ENCODE measurements around the gene ST6GALNAC6.

Gene ST6GALNAC6

DNA sequence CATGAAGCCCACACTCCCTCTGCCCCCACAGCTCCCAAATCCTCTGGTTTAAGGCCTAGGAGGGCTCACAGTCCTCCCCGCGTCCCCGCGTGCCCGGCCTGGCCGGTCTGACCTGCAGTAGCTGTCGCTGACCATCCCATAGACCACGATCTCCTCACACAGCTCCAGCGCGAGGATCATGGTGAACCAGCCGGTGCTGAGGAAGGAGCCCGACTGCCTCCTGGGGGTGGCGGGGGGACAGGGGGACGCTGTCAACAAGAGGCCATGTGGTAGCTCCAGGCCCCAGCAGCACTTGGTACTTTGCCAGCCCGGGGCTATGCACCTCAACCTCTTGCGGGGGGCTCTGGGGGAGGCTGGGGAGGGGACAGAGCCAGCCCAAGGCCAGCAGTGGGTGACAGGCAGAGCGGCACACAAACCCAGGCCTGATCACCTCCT, 10.5 kb upstream of the ST6GALNAC6 start:
- no peak for DNase-seq (ENCODE audit: low read depth)
- TF ChIP-seq CTCF (IDR thresholded peaks at IDR 0.05; ENCODE audit: low read length, missing control alignments): no peak
- H3K4me3 ChIP-seq (replicated peaks; ENCODE audit: low read depth, low read length): no peak overlapping the region

DNA sequence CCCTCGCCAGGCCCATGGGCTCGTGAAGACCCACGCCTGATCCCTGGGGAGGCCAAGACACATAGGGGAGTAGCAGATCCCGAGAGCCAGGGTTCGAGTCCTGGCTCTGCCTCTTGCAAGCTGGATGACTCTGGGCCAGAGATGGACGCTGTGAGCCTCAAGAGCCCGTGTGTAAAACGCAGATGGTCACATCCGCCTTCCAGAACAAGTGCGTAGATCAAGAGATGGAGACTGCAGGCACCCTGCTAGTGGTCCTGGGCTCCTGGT, 9.2 kb upstream of the ST6GALNAC6 start:
- no peak for DNase-seq (ENCODE audit: low read depth)
- no peak overlapping the region for H3K4me3 ChIP-seq (replicated peaks; ENCODE audit: low read depth, low read length)
- no peak for TF ChIP-seq CTCF (IDR thresholded peaks at IDR 0.05; ENCODE audit: low read length, missing control alignments)

- TF ChIP-seq CTCF (IDR thresholded peaks at IDR 0.05; ENCODE audit: low read length, missing control alignments): no peak
- DNase-seq (ENCODE audit: low read depth): no peak
- H3K4me3 ChIP-seq (replicated peaks; ENCODE audit: low read depth, low read length): no peak overlapping the region
Observed at GRCh38 chr9:127907867-127908659, 8.7 kb upstream of the ST6GALNAC6 start.

DNA sequence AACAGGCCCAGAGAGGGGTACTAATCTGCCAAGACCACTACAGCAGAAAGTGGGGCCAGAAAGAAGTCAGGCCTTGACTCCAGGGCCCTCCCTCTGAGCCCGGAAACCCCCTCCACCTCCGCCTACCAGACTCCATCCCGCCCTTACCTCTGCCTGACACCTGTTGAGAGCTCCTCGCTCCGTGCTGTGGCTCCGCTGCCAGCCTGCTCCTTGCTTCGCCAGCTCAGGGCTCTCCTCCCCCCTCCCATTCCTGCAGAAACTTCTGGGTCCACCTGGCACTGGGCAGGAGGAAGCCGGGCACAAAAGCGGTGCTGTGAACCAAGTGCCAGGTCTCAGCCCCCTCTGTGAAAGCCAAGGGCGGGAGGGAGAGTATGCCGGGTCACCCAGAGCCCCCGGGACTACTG, 6.4 kb upstream of the ST6GALNAC6 start:
- no peak for DNase-seq (ENCODE audit: low read depth)
- H3K4me3 ChIP-seq (replicated peaks; ENCODE audit: low read depth, low read length): no peak overlapping the region
- TF ChIP-seq CTCF (IDR thresholded peaks at IDR 0.05; ENCODE audit: low read length, missing control alignments): no peak

DNA sequence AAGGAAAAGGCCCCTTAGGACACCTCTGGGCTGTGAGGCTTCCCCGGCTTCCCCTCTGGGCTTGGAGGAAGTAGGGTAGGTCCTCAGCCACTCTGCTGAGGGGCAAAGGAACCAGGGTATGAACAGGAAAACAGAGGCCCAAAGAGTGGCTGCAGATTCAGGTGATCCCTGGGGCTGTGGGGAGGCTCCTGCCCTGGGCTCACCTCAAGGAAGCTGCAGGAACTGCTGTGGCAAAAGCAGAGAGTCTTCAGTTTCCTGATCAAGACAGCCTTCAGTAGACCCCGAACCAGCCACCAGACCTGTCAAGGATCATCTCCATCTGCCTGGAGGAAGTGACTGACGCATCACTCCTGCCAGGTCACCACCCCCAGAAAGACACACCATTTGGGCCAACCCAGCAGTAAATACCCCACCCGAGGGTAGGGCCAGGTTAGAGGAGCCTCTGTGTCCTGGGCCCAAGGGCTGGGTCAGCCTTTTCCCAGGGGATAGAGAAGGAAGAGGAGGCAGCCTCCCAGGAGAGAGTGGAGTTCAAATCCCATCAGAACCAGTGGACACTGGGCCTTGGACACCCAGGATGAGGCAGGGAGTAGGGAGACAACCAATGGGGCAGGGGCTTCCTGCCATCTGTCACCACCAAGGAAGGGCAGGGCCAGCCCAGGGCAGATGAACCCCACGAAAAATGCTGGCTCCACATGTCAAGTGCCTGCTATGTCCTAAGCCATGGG, 5.8 kb upstream of the ST6GALNAC6 start:
- no peak for TF ChIP-seq CTCF (IDR thresholded peaks at IDR 0.05; ENCODE audit: low read length, missing control alignments)
- DNase-seq (ENCODE audit: low read depth): no peak
- H3K4me3 ChIP-seq (replicated peaks; ENCODE audit: low read depth, low read length): no peak overlapping the region

DNA sequence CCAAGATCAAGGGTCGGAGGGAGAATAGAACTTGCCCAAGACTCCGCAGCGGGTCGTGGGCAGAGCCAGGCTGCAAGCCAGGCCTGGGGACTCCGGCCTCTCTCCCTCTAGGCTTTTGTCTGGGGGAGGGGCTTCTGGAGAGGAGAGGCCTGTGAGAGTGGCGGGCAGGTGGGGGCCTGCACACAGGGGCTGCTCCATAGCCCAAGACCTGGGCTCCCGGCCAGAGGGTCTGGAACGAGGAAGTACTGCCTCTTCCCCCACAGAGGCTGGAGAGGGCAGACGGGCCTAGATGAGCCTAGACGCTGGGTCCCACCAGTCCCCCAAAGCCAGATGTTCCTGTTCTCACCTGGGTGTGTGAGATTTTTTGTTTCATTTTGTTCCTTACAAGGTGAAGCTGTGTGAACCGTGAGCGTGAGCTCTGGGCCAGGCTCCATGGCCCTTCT, 5.2 kb upstream of the ST6GALNAC6 start:
- DNase-seq (ENCODE audit: low read depth): no peak
- H3K4me3 ChIP-seq (replicated peaks; ENCODE audit: low read depth, low read length): no peak overlapping the region
- no peak for TF ChIP-seq CTCF (IDR thresholded peaks at IDR 0.05; ENCODE audit: low read length, missing control alignments)
